ENCODE data around the gene SLC38A1.
"Not testable (repeated sequence)": the region's sequence is repeated elsewhere in the genome, so short reads cannot be mapped to it uniquely, and the experiment has no call there.

Gene SLC38A1

DNA sequence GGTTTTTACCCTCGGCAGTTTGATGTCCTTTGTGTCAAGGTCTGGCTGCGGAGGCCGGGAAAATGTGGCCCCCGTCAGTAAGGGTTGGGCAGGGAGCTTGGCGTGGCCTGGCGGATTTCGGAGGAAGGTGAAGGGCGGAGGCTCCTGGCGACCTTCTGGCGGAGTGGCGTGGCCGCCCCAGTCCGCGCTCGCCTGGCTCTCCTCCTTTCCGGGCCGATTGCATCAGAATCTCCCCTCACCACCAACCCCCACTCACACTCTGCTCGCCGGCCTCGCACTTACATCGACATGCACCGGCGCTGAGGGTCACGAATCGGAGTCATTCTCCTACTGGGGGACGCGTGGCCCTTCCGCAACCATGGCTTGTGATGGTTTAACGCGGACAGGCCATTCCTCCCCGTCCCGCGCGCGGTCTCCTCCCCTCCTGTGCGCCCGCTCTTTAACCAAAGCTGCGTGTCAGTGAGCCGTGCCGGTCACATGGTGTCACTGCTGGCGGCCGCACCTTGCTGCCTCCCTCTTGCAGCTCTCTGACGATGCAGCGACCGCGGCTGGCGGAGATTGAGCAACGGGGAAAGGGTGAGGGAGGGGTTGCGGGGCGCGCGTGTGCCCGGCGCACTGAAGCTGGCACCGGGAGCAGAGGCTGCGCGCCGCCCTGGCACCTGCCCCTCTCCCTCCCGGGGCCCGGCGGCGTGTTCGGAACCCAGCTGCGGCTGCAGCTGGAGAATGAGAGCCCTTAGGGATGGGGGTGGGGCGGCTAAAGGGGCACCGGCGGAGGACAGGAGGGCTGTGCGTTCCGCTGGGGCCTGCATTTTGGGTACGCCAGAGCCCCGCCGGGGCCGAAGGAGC, at the start of gene SLC38A1:
TSS of gene SLC38A1 (minus strand) at position 461 of the 846 bp plus-strand sequence. CDS start 29,243 bp downstream, outside the sequence.
- in situ Hi-C loops (cut with MboI; ENCODE audit: low pct_unique_long_range_greater_than_20kb, low sequenced_read_pairs) = no loop called here
- peak; percentile 91 for DNase-seq

DNA sequence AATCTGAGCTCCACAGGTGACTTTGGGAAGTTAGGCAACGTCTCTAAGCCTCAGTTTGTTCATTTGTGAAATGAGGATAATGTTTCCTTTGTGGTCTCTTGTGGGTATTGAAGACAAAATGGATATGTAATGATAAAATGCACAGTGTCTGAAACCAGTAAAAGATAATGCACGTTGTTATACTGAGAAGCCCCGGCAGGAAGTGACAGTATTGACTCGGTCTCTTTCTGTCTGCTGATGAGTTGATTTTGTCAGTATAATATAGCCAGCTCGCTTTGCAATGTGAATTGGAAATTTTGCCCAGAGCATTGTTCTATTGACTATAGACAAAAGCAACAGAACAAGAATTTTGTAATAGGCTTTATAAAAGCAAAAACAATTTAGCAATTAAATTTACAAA, 49.2 kb upstream of the SLC38A1 start:
- in situ Hi-C loops (cut with MboI; ENCODE audit: low pct_unique_long_range_greater_than_20kb, low sequenced_read_pairs) = no loop called here
- DNase-seq = no peak

DNA sequence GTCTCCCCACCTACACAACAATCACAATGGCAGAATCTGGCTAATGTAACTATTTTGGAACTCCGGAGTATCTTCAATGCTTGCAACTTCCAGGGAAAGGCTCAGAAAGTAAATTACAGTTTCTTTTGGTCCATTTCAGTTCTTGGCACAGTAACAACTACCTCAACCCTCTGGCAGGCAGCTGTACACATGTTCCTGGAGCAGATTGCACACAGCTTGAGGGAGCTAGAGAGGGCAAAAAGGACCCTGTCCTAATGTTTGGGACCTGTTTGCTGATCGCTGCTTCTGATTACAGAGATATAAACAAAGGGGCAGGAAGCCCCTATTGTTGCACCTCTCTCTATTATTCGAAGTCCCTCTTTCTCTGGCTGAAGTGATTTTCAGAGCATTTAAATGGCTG, 35.2 kb upstream of the SLC38A1 start:
- DNase-seq = no peak
- in situ Hi-C loops (cut with MboI; ENCODE audit: low pct_unique_long_range_greater_than_20kb, low sequenced_read_pairs) = no loop called here

DNA sequence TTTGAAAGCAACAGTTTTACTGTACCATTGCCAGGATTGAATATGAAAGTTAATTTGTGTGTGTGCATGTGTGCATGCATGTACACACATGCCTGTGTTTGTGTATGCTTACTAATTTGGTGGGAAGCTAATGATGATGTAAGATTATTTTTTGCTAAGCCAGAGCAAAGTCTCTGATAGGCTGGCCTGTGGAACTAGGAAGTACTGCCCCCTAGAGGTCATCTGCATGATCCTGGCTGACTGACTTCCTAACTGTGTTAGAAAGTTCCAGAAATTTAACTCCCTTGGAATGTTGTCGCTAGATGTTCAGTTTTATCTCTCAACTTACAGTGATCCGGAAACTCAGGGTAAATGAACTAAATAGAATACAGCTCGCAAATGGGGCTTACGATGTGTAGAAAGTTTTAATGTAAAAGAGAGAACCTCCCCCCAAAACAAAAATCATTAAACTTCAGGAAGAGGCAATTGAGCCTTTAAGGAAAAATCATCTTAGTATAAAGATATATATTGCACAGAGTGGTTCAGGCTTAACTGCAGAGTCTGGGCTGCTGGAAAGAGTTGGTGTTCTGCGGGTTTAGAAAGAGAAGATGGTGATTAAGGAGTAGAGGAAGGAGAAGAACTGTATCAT, 34.3 kb upstream of the SLC38A1 start:
- in situ Hi-C loops (cut with MboI; ENCODE audit: low pct_unique_long_range_greater_than_20kb, low sequenced_read_pairs) = no loop called here

DNA sequence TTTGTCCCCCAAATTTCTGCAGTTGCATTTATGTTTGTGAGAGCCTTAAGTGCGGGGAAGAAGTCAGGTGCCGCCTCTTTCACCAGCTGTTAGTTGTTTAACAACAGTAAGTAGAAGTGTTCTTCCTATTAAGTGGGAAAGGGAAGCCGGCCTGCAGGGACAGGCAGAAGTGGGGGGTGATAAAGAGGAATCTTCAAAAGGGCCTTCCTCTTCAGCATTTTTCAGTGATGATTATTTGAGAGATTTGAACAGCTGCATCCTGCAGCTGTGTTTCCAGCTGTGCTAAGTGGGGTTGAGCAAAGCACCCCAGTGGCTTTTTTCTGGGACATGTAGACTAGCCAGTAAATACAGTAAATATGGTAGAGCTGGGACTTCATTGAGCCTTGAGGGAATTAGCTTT, 32.1 kb upstream of the SLC38A1 start:
- in situ Hi-C loops (cut with MboI; ENCODE audit: low pct_unique_long_range_greater_than_20kb, low sequenced_read_pairs) = no loop called here
- DNase-seq = peak; percentile 80

More for the DNA sequence above, 34.3 kb upstream of the SLC38A1 start:
- DNase-seq = peak; percentile 62

DNA sequence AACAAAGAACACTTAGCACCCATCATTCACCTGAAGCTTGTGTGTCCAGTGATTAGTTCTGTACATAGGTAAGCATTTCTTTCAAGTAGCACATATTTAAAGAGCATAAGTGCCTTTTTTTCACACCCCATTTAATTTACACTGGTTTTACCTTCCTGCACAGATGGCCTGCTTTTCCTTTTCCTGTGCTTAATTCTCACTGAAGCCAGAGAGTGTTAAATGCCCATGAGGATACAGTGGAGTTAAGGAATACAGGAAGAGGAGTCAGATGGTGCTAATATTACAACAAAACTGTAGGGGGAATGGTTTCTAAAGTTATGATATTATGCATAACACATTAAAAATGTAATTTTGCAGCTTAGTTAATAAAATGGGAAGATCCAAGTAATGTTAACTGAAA, 31.0 kb upstream of the SLC38A1 start:
- DNase-seq = no peak
- in situ Hi-C loops (cut with MboI; ENCODE audit: low pct_unique_long_range_greater_than_20kb, low sequenced_read_pairs) = no loop called here

DNA sequence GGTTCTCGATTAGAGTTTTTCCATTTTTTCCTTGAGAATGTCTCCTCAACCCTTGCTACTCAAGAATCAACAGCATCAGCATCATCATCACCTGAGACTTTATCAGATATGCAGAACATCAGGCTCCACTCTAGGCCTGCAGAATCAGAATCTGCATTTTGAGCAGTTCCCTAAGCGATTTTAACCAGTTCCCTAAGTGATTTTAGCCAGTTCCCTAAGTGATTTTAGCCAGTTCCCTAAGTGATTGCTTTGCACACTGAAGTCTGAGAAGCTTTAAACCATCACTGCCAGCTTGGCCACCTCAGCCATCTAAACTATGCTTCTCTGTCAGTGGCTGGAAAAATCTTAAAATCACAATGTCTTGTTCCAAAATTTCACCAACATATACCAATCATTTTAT, 29.4 kb upstream of the SLC38A1 start:
- in situ Hi-C loops (cut with MboI; ENCODE audit: low pct_unique_long_range_greater_than_20kb, low sequenced_read_pairs) = no loop called here
- no peak for DNase-seq

DNA sequence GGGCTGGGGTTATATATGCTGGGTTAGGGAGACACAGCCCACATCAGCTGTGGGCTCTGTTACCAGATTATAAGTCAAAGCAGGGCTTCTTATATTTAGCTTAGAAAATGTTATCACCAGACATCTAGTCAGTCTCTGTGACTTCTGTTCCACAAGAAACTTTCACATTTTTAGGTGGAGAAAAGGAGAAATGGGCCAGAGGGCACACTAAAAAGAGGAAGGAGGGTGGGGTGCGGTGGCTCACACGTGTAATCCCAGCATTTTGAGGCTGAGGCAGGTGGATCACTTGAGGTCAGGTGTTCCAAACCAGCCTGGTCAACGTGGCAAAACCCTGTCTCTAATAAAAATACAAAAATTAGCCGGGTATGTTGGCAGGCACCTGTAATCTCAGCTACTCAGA, 28.0 kb upstream of the SLC38A1 start:
- DNase-seq = peak; percentile 23
- in situ Hi-C loops (cut with MboI; ENCODE audit: low pct_unique_long_range_greater_than_20kb, low sequenced_read_pairs) = no loop called here

DNA sequence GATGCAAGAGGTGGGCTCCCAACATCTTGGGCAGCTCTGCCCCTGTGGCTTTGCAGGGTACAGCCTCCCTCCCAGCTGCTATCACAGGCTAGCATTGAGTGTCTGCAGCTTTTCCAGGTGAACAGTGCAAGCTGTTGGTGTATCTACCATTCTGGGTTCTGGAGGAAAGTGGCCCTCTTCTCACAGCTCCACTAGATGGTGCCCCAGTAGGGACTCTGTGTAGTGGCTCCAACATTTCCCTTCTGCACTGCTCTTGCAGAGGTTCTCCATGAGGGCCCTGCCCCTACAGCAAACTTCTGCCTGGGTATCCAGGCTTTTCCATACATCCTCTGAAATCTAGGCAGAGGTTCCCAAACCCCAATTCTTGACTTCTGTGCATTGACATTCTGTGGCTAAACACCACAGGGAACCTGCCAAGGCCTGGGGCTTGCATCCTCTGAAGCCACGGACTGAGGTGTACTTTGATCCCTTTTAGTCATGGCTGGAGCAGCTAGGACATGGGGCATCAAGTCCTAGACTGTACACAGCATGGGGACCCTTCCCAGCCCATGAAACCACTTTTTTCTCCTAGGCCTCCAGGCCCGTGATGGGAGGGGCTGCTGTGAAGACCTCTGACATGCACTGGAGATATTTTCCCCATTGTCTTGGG, 24.0 kb upstream of the SLC38A1 start:
- DNase-seq = no peak
- in situ Hi-C loops (cut with MboI; ENCODE audit: low pct_unique_long_range_greater_than_20kb, low sequenced_read_pairs) = no loop called here

DNA sequence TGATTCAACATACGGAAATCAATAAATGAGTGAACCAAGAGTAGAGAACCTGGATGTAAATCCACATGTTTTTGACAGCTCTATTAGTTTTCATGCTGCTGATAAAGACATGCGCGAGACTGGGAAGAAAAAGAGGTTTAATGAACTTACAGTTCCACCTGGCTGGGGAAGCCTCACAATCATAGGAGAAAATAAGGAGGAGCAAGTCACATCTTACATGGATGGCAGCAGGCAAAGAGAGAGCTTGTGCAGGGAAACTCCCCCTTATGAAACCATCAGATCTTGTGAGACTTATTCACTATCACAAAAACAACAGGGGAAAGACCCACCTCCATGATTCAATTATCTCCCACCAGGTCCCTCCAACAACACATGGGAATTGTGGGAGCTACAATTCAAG, 23.1 kb upstream of the SLC38A1 start:
- in situ Hi-C loops (cut with MboI; ENCODE audit: low pct_unique_long_range_greater_than_20kb, low sequenced_read_pairs); DNase-seq: not testable (repeated sequence)

DNA sequence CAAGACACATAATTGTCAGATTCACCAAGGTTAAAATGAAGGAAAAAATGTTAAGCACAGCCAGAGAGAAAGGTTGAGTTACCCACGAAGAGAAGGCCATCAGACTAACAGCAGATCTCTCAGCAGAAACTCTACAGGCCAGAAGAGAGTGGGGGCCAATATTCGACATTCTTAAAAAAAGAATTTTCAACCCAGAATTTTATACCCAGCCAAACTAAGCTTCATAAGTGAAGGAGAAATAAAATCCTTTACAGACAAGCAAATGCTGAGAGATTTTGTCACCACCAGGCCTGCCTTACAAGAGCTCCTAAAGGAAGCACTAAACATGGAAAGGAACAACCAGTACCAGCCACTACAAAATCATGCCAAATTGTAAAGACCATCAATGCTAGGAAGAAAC, 16.3 kb upstream of the SLC38A1 start:
- DNase-seq = not testable (repeated sequence)

DNA sequence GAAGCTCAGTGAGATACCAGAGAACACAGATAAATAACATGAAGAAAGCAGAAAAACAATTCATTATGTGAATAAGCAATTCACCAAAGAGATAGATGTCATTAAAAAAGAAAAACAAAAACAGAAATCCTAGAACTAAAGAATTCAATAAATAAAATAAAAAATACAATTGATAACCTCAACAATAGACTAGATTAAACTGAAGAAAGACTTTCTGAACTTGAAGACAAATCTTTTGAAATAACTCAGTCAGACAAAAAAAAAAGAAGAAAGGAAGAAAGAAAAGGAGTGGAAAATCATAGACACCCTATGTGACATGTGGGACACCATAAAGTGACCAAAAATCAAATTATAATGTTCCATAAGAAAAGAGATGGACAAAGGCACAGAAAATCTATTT, 14.0 kb upstream of the SLC38A1 start:
- in situ Hi-C loops (cut with MboI; ENCODE audit: low pct_unique_long_range_greater_than_20kb, low sequenced_read_pairs) = no loop called here

More for the DNA sequence above, 16.3 kb upstream of the SLC38A1 start:
- in situ Hi-C loops (cut with MboI; ENCODE audit: low pct_unique_long_range_greater_than_20kb, low sequenced_read_pairs) = not testable (repeated sequence)

DNA sequence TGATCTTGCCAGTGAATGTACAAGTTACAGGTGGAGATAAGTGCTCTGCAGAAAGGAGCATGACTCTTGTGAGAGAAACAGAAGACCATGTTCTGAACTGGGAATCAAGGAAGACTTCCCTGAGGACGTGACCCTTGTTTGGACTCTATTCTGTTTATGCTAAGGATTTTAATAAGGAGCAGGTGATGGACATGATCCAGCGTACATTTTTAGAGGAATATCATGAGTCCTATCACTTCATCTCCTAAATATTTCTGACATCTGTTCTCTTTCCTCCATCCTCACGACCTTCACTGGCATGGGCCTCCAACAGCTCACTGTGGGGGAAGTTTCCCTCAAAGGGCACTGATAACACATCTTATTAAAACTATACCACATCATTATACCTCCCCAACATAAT, 7.9 kb upstream of the SLC38A1 start:
- in situ Hi-C loops (cut with MboI; ENCODE audit: low pct_unique_long_range_greater_than_20kb, low sequenced_read_pairs) = no loop called here
- DNase-seq = no peak

More for the DNA sequence above, 14.0 kb upstream of the SLC38A1 start:
- no peak for DNase-seq

DNA sequence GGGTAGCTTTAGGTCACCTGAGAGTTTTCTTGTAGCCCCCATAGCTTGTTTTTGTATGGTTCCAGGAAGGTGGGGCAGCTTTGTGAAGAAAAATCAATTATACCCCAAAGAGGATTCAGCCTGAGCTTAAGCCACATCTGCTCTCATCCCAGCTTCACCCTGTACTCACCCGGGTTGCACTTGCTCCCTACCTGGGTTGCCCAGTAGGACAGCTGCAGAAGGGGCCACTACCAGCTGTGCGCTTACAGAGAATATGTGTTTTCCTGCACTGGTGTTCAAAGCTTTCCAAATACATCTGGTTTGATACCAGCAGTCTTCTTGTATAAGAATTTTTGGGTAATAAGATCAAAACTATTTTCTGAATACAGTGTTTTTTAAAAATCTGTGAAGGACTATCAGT, 3.0 kb upstream of the SLC38A1 start:
- DNase-seq = no peak
- in situ Hi-C loops (cut with MboI; ENCODE audit: low pct_unique_long_range_greater_than_20kb, low sequenced_read_pairs) = no loop called here

DNA sequence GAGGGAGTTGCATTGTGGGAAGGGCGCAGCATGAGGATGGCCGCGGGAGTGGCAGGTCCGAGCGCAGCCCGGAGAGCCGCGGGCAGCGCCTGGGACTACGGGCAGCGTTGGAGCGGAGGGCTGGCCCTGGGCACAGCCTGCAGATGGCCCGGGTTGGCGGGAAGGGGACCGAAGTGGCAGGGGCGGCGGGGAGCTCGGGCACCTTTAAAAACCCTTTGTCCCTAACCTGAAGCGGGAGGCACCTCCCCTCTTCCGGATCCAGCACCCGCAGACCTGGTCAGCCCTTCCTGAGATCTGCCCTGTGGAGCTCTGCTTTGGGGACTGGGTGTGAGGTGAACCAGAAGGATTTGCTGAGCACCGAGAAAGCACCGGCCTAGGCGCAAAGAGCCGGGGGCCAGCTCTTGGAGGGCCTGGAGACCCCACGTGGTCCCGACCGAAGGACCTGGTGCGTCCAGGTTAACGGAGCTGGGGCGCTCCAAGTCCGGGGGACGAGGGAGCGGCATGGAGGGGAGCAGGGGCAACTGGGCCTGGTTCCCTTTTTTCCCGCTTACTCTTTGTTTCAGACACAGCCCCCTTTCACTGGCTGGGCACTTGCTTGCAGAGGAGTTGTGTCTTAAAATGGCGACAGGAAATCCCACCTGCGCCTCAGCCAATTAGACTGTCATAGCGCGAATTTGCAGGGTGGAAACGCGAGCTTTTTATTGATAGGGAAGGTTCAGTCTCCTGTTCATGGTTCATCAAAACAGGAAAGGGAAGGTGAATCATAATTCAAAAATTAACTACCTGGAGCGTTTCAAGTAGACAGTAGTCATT, 792 bp upstream of the SLC38A1 start:
- DNase-seq = peak; percentile 81
- in situ Hi-C loops (cut with MboI; ENCODE audit: low pct_unique_long_range_greater_than_20kb, low sequenced_read_pairs) = no loop called here

DNA sequence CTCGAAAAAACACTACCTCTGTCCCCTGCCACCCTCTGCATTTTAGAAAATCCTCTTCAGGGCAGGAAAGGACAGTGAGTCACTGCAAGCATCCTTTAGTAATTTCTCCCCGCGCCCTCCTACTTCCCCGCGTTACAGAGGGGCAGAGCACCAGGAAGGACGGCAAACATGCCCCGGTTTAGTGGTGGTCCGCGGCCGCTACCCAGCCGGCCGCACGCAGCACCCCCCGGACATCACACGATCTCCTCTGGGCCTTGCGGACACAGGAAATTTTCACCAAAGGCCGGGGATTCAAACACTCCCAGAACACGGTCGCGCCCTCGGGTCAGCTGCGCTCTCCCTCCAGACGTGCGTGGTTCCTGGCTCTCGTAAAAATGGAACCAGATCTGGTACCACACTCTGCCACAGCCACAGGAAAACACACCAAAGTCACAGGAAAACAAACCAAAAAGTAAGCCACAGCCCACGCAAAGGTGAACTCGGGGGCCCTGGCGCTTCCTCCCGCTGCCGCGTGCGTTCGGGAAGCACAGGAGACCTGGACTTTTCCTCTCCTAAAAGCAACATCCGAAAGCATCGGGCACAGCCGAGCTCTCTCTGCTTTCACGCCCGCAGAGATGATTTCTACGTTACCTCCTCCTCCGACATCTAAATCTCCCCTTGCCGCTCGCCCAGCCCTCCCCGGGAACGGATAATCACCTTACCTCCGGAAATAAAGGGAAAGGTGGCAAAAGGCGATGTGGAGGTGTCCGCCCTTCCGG, 839 bp downstream of the SLC38A1 start:
- in situ Hi-C loops (cut with MboI; ENCODE audit: low pct_unique_long_range_greater_than_20kb, low sequenced_read_pairs) = no loop called here
- DNase-seq = peak; percentile 45

DNA sequence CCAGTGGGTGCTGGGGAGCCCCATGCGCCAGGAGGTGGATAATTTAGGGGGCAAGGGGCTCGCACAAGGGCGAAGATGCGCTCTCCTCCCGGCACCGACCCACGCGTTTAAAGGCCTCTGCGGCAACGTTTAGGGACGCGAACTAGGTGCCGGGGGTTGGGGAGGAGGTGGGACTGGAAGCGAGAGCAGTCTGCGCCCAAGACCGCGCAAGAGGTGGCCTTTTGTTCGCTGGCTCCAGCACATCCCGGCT, 1.3 kb downstream of the SLC38A1 start:
- no peak for DNase-seq
- in situ Hi-C loops (cut with MboI; ENCODE audit: low pct_unique_long_range_greater_than_20kb, low sequenced_read_pairs) = no loop called here

DNA sequence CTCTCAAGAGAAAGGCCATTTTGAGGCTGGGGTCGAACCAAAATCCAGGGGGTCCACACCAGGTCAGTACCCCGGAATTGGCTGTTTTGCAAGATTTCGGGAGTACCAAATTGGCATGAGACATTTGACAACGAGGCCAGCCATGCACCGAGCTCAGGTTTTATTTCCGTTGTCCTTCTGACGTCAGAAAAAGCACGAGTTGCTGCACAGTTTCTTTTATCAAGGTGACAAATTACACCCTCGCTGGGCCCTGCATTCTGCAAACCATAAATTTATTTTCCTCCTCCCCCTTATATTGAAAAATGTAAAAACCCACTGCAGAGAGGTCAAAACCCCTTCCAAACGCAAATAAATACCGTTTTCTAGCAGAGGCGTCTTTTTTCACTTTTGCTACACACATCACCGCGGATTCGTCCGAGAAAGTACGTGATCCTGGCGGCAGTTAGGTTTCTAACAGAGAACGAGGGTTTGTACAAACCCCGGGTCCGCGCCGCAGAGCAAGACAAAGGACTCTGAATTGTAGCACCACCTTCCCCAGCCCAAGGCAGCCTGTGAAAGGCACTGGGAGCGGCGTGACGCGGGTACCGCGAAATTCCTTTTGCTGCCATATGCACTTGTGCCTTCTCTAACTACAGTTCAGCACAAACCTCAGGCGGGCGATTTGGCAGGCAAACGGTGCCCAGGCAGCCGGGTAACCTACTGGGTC, 1.8 kb downstream of the SLC38A1 start:
- peak; percentile 55 for DNase-seq
- in situ Hi-C loops (cut with MboI; ENCODE audit: low pct_unique_long_range_greater_than_20kb, low sequenced_read_pairs) = no loop called here

Measured in KBM-7 (cell line).